ENCODE results near the gene NTSR1.

NTSR1 gene

DNA sequence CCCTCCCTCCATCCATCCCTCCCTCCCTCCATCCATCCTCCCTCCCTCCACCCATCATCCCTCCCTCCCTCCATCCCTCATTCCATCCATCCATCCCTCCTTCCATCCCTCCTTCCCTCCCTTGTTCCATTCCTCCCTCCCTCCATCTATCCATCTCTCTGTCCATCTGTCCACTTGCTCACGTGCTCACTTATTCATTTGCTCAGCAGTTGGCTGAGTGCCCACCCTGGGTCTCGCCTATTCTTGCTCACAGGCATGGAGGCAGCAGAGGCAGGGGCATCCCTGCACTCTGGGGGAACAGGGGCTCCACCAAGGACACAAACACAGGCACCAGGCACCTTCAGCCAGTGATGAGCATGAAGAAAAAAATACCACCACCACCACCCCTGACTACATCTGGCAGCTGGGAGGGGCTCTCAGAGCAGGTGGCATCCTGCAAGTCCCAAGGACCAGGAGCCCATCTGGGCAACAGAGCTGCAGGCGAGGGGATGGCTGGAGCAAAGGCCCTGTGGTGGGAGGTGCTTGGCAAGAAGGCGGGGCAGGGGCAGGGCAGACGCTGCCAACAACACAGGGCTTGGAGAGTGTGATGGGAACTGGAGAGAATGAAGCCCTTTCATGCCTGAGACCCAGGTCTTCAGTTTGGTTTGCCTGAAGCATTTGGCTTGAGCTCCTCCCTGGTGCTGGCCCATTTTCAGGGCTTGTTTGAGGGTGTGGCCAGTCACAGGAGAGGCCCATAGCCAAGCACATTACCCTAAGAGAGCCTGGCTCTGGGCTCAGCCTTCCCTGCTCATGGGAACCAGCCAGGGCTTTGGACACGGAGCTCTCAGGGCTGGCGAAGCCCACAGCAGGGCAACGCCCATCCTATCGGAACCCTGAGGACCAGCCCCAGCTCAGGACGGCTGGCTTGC is 47.4 kb downstream of the NTSR1 start:
- TF ChIP-seq CTCF (IDR thresholded peaks at IDR 0.05; ENCODE audit: low read depth, low read length): no peak
- no peak overlapping the region for H3K4me3 ChIP-seq (ENCODE audit: low read depth, low read length)
- no peak for DNase-seq (ENCODE audit: low read depth, low spot score)
- in situ Hi-C loops (cut with HindIII; ENCODE audit: low sequenced_read_pairs): no loop called here

- H3K4me3 ChIP-seq (ENCODE audit: low read depth, low read length): no peak overlapping the region
- no peak for TF ChIP-seq CTCF (IDR thresholded peaks at IDR 0.05; ENCODE audit: low read depth, low read length)
- in situ Hi-C loops (cut with HindIII; ENCODE audit: low sequenced_read_pairs): no loop called here
- no peak for DNase-seq (ENCODE audit: low read depth, low spot score)
Observed at GRCh38 chr20:62758226-62758912, 49.7 kb downstream of the NTSR1 start.

DNA sequence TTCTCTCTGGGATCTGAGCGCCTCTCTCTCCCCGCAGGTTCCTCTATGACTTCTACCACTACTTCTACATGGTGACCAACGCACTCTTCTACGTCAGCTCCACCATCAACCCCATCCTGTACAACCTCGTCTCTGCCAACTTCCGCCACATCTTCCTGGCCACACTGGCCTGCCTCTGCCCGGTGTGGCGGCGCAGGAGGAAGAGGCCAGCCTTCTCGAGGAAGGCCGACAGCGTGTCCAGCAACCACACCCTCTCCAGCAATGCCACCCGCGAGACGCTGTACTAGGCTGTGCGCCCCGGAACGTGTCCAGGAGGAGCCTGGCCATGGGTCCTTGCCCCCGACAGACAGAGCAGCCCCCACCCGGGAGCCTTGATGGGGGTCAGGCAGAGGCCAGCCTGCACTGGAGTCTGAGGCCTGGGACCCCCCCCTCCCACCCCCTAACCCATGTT is 51.4 kb downstream of the NTSR1 start:
- TF ChIP-seq CTCF (IDR thresholded peaks at IDR 0.05; ENCODE audit: low read depth, low read length): no peak
- no peak for DNase-seq (ENCODE audit: low read depth, low spot score)
- in situ Hi-C loops (cut with HindIII; ENCODE audit: low sequenced_read_pairs): no loop called here
- H3K4me3 ChIP-seq (ENCODE audit: low read depth, low read length): no peak overlapping the region

DNA sequence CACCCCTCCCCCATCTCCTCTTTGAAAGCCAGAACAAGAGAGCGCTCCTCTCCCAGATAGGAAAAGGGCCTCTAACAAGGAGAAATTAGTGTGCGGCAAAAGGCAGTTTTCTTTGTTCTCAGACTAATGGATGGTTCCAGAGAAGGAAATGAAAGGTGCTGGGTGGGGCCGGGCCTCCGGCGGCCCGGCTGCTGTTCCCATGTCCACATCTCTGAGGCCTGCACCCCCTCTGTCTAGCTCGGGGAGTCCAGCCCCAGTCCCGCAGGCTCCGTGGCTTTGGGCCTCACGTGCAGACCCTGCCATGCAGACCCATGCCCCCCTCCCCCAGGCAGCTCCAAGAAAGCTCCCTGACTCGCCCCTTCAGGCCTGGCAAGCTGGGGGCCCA is 51.8 kb downstream of the NTSR1 start:
- TF ChIP-seq CTCF (IDR thresholded peaks at IDR 0.05; ENCODE audit: low read depth, low read length): no peak
- no peak for DNase-seq (ENCODE audit: low read depth, low spot score)
- in situ Hi-C loops (cut with HindIII; ENCODE audit: low sequenced_read_pairs): no loop called here

GRCh38 chr20:62760856-62761758 is 52.5 kb downstream of the NTSR1 start:
- TF ChIP-seq CTCF (IDR thresholded peaks at IDR 0.05; ENCODE audit: low read depth, low read length): no peak
- in situ Hi-C loops (cut with HindIII; ENCODE audit: low sequenced_read_pairs): no loop called here
- no peak for DNase-seq (ENCODE audit: low read depth, low spot score)
- no peak overlapping the region for H3K4me3 ChIP-seq (ENCODE audit: low read depth, low read length)

More for the DNA sequence above, 51.8 kb downstream of the NTSR1 start:
- no peak overlapping the region for H3K4me3 ChIP-seq (ENCODE audit: low read depth, low read length)

- TF ChIP-seq CTCF (IDR thresholded peaks at IDR 0.05; ENCODE audit: low read depth, low read length): no peak
- in situ Hi-C loops (cut with HindIII; ENCODE audit: low sequenced_read_pairs): no loop called here
- no peak for DNase-seq (ENCODE audit: low read depth, low spot score)
- H3K4me3 ChIP-seq (ENCODE audit: low read depth, low read length): no peak overlapping the region
Observed at GRCh38 chr20:62761759-62762131, 53.1 kb downstream of the NTSR1 start.

Data from astrocyte of the spinal cord (primary cell).